Hepatocyte (in vitro differentiated cells): ENCODE data around the gene AMPD2. TPM values are rescaled to one million over a fixed set of nuclear protein-coding genes. Genes with fewer than 3 reads are reported as not detected.

ENCODE experiments used
- DNase-seq: peaks from one replicate; pipeline ENCODE4 v3.0.0-alpha.2; 2016; ENCODE audit warnings: low spot score
- H2AFZ ChIP-seq: fragments of 200-600 bp; sonication (generic); 2 replicates; pipeline ENCODE4 v1.6.0; 2016; ENCODE audit warnings: antibody characterized with exemption, mild to moderate bottlenecking
- H3K27ac ChIP-seq: fragments of 200-600 bp; sonication (generic); 2 replicates; pipeline ENCODE4 v1.5.1; 2016; ENCODE audit warnings: mild to moderate bottlenecking
- H3K27me3 ChIP-seq: fragments of 200-600 bp; sonication (generic); 2 replicates; pipeline ENCODE4 v1.6.1; 2016
- H3K36me3 ChIP-seq: fragments of 200-600 bp; sonication (generic); replicated peaks from 2 replicates; pipeline ENCODE4 v1.5.1; 2016; ENCODE audit warnings: low read depth; ENCODE audit not compliant: insufficient read depth
- H3K4me1 ChIP-seq: fragments of 200-600 bp; sonication (generic); 2 replicates; pipeline ENCODE4 v1.5.1; 2016; ENCODE audit warnings: mild to moderate bottlenecking, moderate library complexity; ENCODE audit not compliant: insufficient read depth
- H3K4me2 ChIP-seq: fragments of 200-600 bp; sonication (generic); 2 replicates; pipeline ENCODE4 v1.6.0; 2016
- H3K4me3 ChIP-seq: fragments of 200-600 bp; sonication (generic); 2 replicates; pipeline ENCODE4 v1.5.1; 2016; ENCODE audit warnings: mild to moderate bottlenecking
- H3K79me2 ChIP-seq: fragments of 200-600 bp; sonication (generic); 2 replicates; pipeline ENCODE4 v1.6.0; 2017; ENCODE audit warnings: mild to moderate bottlenecking
- H3K9me2 ChIP-seq: fragments of 200-600 bp; sonication (generic); replicated peaks from 2 replicates; pipeline ENCODE4 v1.6.0; 2017; ENCODE audit warnings: mild to moderate bottlenecking; ENCODE audit not compliant: insufficient read depth
- H3K9me3 ChIP-seq: fragments of 200-600 bp; sonication (generic); 2 replicates; pipeline ENCODE4 v1.5.1; 2016; ENCODE audit warnings: low read depth, mild to moderate bottlenecking
- H4K20me1 ChIP-seq: fragments of 200-600 bp; sonication (generic); 2 replicates; pipeline ENCODE4 v1.6.0; 2016; ENCODE audit warnings: mild to moderate bottlenecking; ENCODE audit not compliant: insufficient read depth, poor library complexity, severe bottlenecking
- EZH2 ChIP-seq: fragments of 200-600 bp; sonication (generic); IDR thresholded peaks from 2 replicates; pipeline ENCODE4 v1.6.1; 2016; ENCODE audit warnings: antibody characterized with exemption, mild to moderate bottlenecking, borderline replicate concordance
- EZH2phosphoT487 ChIP-seq: fragments of 200-600 bp; sonication (generic); IDR thresholded peaks from one replicate; pipeline ENCODE4 v1.6.1; 2018; ENCODE audit warnings: antibody characterized with exemption, mild to moderate bottlenecking, low read depth, moderate library complexity; ENCODE audit not compliant: unreplicated experiment, severe bottlenecking
- WGBS: methylation state at CpG from one replicate; pipeline ENCODE4 v1.1.6; 2016; ENCODE audit warnings: low lambda C conversion rate; ENCODE audit errors: missing lambda C conversion rate; 5-methylcytosine and 5-hydroxymethylcytosine counted together
- polyA plus RNA-seq: library from polyadenylated mRNA; unstranded; fragments of >200 nt; fragmentation: Nextera tagmentation; extraction: Ambion mirVana; gene quantifications from 2 replicates; pipeline ENCODE4 v1.2.1, GENCODE V29; 2016
- total RNA-seq: library from RNA; depleted of rRNA; stranded (reverse); fragments of >200 nt; gene quantifications from 2 replicates; pipeline ENCODE4 v1.2.3, GENCODE V29; 2014
- TF ChIP-seq, protein P1 (sequence below): fragments of 200-600 bp; sonication (generic); IDR thresholded peaks from 2 replicates; pipeline ENCODE4 v1.5.1; 2016; ENCODE audit warnings: antibody characterized with exemption, mild to moderate bottlenecking; ENCODE audit not compliant: poor library complexity

AMPD2 gene
- total and polyA plus RNA-seq, 2 experiments from 2014 or later: 80.9 to 81.9 TPM

DNA sequence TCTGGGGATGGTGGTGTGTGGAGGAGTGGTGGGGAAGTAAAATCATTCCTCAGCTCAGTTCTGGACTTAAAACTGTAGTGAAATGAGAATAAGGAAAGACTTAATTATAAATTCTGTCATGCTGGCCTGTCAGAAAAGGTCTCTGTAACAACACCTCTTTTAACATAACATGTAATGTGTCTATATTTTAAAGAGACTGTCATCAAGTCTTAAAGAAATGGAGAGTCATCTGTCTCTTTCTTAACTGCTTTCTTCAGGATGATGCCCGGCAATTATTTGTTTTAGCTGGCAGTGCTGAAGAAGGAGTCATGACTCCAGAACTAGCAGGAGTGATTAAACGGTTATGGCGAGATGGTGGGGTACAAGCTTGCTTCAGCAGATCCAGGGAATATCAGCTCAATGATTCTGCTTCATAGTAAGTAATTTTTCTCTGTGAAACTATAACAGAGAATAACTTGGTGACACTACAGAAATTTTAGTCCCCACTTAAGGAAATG, 40.6 kb upstream of the AMPD2 start:
- Histone ChIP-seq H3K36me3 (no peaks in the 10 kb centered on the region), H3K9me2 (no peaks in the 10 kb centered on the region), H3K4me3 (no peak overlapping the region), H3K4me2 (no peak overlapping the region), H3K27ac (peak overlapping the region; percentile 6), H2AFZ (no peak overlapping the region), H3K27me3 (no peaks in the 10 kb centered on the region), H3K4me1 (no peaks in the 10 kb centered on the region), H3K79me2 (peaks cover 48% of the 10 kb centered on the region), H4K20me1 (peaks cover 8% of the 10 kb centered on the region), H3K9me3 (no peaks in the 10 kb centered on the region)
- DNase-seq: no peak
- TF ChIP-seq EZH2phosphoT487 (no peak), EZH2 (no peak)
- TF ChIP-seq, protein P1, sequence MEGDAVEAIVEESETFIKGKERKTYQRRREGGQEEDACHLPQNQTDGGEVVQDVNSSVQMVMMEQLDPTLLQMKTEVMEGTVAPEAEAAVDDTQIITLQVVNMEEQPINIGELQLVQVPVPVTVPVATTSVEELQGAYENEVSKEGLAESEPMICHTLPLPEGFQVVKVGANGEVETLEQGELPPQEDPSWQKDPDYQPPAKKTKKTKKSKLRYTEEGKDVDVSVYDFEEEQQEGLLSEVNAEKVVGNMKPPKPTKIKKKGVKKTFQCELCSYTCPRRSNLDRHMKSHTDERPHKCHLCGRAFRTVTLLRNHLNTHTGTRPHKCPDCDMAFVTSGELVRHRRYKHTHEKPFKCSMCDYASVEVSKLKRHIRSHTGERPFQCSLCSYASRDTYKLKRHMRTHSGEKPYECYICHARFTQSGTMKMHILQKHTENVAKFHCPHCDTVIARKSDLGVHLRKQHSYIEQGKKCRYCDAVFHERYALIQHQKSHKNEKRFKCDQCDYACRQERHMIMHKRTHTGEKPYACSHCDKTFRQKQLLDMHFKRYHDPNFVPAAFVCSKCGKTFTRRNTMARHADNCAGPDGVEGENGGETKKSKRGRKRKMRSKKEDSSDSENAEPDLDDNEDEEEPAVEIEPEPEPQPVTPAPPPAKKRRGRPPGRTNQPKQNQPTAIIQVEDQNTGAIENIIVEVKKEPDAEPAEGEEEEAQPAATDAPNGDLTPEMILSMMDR: no peak
- 72% methylated on average over 3 of the region's 3 CpGs for WGBS

- 68% methylated on average over 1 of the region's 1 CpG for WGBS
- H2AFZ ChIP-seq: no peak overlapping the region
- TF ChIP-seq EZH2phosphoT487 (no peak), EZH2 (no peak)
- TF ChIP-seq, protein P1: no peak
- H3K9me2 ChIP-seq: no peaks in the 10 kb centered on the region
- no peak overlapping the region for H3K4me2 ChIP-seq
- no peaks in the 10 kb centered on the region for H3K4me1 ChIP-seq
- peaks cover 46% of the 10 kb centered on the region for H3K79me2 ChIP-seq
- H3K27me3 ChIP-seq: no peaks in the 10 kb centered on the region
- H3K9me3 ChIP-seq: no peaks in the 10 kb centered on the region
- DNase-seq: peak; percentile 29
- H4K20me1 ChIP-seq: peaks cover 8% of the 10 kb centered on the region
- no peak overlapping the region for H3K27ac ChIP-seq
- H3K36me3 ChIP-seq: no peaks in the 10 kb centered on the region
- H3K4me3 ChIP-seq: no peak overlapping the region
Measured at GRCh38 chr1:109579491-109579890, 40.1 kb upstream of the AMPD2 start.

- WGBS: 90% methylated on average over 2 of the region's 2 CpGs
Measured at GRCh38 chr1:109582021-109582420, 37.6 kb upstream of the AMPD2 start.

More at GRCh38 chr1:109582021-109582420, 37.6 kb upstream of the AMPD2 start:
- Histone ChIP-seq H2AFZ (no peak overlapping the region), H3K36me3 (no peaks in the 10 kb centered on the region), H3K4me2 (no peak overlapping the region), H3K27ac (no peak overlapping the region), H3K27me3 (no peaks in the 10 kb centered on the region), H3K9me3 (no peaks in the 10 kb centered on the region), H4K20me1 (peaks cover 8% of the 10 kb centered on the region), H3K9me2 (no peaks in the 10 kb centered on the region), H3K4me3 (no peak overlapping the region), H3K79me2 (peaks cover 24% of the 10 kb centered on the region), H3K4me1 (peaks cover 3% of the 10 kb centered on the region)
- TF ChIP-seq EZH2phosphoT487: no peak
- TF ChIP-seq EZH2: no peak
- TF ChIP-seq, protein P1: no peak
- DNase-seq: no peak
